TTC549 (cell line): Measurements from ENCODE around the gene KHK.

Source experiments
- FAIRE-seq: peaks from 2 replicates; lab custom pipeline; 2012; peaks lifted over from hg19 to GRCh38; lab: Jason Lieb, UNC

KHK gene

DNA sequence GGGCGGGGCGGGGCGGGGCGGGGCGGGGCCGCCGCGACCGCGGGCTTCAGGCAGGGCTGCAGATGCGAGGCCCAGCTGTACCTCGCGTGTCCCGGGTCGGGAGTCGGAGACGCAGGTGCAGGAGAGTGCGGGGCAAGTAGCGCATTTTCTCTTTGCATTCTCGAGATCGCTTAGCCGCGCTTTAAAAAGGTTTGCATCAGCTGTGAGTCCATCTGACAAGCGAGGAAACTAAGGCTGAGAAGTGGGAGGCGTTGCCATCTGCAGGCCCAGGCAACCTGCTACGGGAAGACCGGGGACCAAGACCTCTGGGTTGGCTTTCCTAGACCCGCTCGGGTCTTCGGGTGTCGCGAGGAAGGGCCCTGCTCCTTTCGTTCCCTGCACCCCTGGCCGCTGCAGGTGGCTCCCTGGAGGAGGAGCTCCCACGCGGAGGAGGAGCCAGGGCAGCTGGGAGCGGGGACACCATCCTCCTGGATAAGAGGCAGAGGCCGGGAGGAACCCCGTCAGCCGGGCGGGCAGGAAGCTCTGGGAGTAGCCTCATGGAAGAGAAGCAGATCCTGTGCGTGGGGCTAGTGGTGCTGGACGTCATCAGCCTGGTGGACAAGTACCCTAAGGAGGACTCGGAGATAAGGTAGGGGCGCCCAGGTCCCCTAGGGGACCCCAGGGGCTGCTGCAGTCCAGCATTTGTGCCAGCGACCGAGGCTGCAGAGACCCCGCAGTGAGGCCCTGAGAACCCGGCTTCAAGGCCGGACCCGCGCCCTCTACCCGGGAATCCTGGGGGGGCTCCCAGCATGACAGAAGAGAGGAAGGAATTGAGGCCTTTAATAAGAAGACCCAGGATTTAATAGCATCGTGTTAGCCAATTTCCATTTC lies at the start of gene KHK:
Gene KHK, plus strand, starts transcription at position 49 of the 870 bp plus-strand sequence. Its CDS starts 488 bp downstream, at position 537.
- no peak for FAIRE-seq

DNA sequence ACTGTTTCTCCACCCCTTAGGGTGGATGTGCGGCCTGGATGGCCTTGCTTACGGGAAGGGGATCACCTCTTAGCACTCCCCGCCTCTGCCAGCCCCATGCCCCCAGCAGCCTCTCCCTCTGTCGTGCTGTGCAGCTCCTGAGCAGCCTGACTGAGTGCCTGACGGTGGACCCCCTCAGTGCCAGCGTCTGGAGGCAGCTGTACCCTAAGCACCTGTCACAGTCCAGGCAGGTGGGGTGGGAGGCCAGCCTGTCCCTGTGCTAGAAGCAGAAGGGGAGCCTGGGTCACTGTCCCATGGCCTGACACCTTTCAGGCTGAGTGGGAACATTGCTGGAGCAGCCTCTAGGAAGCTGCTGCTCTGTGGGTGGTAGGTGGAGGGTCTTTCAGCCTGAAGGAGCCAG lies 48.6 kb upstream of the KHK start:
- FAIRE-seq = no peak

DNA sequence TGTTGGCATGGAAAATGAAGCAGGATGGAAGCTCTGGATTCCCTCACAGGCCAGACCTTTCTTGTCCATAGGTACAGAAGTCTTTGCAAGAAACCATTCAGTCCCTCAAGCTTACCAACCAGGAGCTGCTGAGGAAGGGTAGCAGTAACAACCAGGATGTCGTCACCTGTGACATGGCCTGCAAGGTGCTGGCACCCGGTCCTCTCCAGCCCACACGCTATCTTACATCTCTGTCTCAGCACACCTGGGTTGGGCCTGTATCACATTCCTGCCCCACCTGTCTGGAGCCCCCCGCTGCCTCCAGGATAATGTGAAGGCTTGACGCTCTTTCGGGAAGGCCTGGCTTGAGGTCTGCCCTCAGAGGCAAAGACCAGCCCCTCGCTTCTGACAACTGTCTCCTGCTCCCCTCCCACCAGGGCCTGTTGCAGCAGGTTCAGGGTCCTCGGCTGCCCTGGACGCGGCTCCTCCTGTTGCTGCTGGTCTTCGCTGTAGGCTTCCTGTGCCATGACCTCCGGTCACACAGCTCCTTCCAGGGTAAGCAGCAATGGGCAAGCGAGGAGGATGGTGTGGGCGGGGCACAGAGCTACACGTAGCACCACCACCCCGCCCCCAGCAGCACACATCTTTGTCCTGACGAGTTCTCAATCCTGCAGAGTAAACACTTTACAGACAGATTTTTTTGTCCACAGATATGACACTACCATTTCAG lies 47.8 kb upstream of the KHK start:
- no peak for FAIRE-seq

DNA sequence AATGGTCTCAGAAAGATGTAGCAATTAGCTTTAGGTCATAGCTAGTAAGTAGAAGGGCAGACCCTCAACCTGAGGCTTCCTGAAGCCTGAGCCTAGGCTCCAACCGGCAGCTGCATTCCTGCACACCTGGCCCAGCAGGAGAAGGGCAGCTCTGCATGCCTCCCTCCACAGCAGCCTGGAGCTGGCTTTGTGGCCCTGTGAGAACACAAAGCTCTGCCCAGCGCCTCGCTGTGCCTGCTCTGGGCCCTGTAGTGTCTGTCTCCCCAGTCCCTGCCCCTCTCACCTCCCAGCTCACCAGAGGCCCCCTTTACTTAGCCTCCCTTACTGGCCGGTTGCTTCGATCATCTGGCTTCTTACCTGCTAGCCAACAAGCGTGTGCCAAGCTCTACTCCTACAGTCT lies 47.1 kb upstream of the KHK start:
- no peak for FAIRE-seq

DNA sequence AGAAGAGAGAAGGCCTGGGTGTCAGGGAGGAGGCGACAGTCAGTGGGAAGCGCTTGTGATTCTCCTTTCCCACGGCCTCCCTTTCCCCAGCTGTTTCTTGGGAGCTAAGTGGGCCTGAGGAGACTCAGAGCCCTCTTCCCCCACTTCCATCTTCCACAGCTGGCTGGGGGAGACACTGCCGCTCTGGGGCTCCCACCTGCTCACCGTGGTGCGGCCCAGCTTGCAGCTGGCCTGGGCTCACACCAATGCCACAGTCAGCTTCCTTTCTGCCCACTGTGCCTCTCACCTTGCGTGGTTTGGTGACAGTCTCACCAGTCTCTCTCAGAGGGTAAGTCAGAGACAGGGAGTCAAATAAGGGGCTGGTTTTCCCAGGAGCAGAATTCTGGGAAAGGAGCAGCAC lies 46.7 kb upstream of the KHK start:
- FAIRE-seq = no peak

DNA sequence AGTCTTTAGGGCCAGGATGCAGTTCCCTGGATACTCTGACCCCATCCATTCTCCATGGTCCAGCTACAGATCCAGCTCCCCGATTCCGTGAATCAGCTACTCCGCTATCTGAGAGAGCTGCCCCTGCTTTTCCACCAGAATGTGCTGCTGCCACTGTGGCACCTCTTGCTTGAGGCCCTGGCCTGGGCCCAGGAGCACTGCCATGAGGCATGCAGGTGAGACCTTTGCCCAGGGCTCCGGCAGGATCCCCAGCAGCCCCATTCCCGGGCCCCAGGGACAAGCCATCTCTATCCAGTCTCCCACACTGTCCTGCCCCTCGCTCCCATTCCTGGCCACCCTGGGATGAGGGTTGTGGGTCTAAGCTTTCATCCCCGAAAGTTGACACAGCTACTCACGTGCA lies 46.3 kb upstream of the KHK start:
- no peak for FAIRE-seq

DNA sequence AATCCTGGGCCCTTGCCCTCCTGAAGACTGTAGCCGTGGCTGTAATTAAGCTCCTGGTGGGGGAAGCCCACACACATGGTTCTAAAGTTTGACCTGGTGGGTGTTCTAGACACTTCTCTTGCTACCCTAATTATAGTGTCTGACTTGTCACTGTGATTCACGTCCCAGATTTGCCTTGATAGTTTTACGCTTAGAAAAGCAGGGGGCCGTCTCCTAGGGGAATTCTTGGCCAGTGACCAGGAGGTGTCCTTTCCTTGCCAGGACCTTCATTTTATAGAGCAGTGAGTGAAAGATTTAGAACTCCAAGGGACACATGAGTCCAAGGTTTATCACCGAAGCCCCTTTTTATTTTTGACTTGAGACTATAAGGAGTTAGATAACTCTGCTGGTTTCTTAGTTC lies 44.8 kb upstream of the KHK start:
- FAIRE-seq = no peak

DNA sequence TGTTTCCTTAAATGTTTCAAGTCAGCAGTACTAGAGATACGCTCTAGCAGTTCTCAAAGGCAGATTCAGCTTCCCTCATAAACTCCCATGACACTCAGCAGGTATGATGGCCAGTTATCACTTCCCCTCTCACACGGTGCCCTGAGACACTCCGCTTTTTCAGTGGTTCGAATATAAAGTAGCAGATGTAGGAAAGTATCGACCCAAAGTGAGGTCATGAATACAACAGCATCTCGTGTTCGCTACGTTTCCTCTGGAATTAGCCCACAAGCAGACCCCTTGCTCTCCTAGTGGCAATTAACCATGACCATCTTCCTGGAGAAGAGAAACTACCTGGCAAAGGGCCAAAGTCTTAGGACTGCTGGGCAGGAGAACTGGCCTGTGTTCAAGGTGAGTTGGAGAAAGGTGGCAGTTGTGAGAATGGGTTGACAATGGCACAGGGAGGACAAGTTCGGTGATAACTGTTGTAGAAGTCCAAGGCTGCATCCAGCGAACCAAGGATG lies 44.4 kb upstream of the KHK start:
- FAIRE-seq = no peak

DNA sequence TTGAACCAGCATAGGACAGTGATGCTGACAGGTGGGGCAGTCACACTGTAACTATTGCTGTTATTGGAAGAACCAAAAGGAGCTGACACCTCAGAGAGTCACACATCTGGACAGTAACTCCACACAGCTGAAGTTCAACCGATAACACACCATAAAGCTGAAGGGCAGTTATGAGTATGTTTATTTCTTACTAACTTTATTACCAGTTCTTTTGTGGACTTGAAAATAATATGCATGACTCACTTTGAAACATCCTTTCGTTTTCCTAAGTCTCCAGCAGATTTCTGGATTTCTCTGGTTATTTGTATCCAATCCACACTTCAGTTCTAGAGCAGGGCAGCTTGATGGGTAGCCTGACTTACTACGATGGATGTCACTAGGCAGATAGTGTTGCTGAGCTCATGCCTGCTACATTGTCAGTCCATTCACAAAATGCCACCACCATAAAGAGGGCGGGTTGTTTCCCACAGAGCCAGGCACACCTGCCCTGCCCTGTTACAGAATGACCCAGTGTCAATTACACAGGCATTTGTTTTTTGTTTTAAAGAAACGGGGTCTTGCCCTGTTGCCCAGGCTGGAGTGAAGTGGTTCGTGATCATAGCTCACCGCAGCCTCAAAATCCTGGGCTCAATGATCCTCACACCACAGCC lies 43.5 kb upstream of the KHK start:
- no peak for FAIRE-seq

DNA sequence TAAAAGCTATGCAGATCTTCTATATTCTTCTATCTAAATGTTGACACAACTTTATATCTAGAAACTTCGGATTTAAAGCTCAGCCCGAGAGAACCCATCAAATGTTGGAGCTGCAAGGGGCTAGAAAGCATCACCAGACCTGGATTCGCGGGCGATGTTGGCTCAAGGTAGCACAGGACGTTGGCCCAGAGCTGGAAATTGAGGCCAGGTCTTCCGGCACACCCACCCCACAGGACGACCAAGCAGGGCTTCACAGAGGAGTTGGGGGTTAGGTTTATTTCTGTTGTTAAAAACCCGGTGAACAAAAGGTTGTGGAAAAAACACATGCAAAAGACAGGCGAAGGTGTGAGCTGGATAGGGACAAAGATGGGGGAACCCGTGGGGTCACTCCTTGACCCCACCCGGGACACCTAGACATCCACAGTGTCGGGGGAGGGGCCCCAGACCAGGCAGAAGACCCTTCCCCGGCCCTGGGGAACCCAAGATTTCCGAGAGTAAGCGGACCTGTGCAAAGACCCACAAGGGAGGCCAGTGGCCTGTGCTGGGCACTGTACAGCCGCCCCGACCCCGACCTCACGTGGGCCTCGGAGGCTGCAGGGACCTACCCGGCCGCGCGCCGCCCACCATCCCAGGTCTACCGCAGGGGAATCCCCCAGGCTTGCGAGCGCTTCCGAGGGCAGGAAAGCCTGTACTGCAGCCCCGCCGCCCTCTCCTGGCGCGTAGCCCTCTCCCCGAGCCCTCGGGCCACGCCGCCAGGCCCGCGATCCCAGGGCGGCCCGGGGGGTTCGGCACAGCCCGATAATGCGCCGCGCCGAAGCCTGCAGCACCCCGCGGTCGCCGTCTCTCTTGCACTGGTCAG lies 36.9 kb upstream of the KHK start:
- no peak for FAIRE-seq

DNA sequence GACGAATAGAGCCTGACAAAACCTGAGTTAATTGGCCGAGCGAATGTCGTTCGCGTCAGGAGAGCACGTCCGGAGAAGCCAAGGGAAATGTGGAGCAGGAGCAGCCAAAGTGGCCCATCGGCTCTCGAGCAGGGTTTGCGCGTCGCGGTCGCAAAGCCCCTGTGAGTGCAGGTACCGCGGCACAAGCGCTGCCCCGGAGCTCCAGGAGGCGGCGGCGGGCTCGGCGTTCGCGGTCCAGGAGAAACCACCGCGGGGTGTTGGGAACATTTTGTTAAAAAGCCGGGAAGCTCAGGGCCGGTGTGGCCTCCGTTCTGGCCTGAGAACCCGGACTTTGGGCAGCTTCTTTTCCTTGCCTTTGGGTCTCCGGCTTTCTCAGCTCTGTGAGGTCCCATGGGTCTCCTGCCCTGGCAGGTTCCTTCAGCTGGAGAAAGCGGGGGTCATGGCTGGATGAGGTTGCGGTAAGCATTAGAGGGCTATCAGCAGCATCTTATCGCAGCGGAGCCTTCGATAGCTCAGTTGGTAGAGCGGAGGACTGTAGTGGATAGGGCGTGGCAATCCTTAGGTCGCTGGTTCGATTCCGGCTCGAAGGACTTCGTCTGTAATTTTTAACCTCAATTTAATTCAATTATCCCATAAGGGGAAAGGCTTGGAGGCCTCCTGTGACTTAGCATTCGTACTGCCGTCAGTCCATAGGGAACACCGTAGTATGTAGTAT lies 36.1 kb upstream of the KHK start:
- FAIRE-seq = peak; percentile 95

DNA sequence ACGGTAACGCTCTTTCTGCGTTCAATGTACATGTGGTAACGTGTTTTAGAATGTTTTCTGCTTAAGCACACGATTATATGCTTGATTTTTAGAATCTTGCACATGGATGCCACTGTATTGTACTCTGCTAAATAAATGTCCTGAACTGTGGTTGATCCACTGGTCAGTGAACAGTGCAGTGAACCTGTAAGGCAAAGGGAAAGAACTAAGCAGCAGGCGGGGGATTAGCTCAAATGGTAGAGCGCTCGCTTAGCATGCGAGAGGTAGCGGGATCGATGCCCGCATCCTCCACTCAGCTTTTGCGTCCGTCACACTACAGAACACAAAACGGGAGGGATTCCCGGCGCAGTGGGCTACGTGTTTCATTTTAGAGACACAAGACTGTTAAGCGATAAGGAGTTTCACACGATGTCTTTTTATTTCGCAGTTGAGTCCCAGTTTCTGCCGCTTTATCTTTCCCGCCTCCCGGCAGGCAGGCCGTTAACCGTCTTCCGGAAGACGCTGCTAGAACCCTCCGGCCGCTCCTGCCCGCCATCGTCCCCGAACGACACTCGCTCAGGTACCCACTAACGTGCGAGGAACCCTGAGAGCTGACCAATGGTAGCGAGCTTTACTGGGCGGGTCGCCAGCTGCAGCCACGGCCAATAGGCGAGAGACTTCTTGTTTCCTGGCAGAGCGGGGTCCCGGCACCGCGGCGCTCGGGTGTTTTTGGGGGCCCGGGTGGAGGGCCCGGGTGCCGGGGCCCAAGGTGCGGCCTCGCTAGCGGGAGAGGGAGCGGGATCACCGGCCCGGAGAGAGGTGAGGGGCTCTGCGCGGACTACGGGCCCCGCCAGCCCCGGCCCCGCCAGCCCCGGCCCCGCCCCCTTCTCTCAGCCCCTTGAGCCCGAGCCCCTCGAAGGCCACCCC lies 35.3 kb upstream of the KHK start, which contains the start of gene AGBL5:
Gene AGBL5, plus strand, starts transcription at position 673 of the 906 bp plus-strand sequence. CDS start 1,291 bp downstream, outside the sequence.
- FAIRE-seq = peak; percentile 20

DNA sequence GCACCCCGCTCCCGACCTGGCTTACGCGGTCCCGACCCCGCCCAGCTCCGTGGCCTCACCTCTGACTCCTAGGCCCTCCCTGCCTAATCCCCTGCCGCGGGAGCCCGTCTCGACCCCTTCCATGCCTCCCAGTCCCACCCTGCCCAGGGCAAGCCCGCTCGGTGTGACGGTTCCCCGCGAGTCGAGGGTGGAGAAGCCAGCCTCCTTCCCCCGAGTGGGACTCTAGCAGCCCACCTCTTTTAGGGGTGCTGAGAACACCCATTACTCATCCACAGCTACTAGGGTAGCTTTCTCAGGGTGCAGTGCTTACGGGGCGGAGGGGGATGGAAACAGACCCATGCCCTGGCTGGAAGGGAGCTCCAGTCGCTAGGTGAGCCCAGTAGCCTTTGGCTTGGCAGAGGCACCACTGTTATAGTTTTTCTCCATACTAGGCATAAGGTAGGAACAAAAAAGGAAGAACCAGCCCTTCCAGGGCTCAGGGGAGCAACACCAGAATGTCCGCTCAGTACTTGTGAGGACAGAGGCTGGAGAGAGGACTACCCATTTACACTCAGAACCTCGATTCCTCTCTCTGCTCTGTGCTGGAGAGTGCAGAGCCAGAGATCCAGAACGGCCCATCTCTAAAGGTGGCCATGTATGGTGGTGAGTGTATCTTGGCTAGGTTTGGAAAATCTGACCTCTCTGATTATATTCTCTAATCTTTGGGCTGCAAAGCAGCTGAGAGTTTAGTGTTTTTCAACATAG lies 34.5 kb upstream of the KHK start:
- no peak for FAIRE-seq

DNA sequence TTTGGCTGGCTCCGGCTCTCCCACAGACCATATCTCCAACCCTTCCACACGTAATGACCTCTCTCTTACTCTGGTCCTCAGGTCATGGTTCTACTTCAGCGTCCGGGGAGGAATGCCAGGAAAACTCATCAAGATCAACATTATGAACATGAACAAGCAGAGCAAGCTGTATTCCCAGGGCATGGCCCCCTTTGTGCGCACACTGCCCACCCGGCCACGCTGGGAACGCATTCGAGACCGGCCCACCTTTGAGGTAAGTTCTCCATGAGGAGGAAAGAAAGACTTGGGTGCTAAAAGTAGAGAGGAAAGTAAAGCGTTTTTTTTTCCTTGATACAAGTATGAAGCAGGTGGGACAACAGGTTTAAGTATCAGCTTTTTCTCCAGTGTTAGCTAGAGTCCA lies 33.3 kb upstream of the KHK start:
- FAIRE-seq = no peak

DNA sequence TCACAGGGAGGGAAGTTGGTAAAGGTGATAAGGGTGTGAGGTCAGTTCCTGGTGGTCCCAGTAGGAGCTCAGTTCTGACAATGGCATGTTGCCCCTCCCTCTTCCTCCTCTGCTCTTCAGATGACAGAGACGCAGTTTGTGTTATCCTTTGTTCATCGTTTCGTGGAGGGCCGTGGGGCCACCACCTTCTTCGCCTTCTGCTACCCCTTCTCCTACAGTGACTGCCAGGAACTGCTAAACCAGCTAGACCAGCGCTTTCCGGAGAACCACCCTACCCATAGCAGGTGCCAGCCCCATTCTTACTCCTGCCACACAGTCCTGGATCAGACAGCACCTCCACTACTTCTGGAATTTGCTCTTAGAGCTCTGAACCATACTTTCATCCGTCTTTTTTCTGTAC lies 32.8 kb upstream of the KHK start:
- no peak for FAIRE-seq

DNA sequence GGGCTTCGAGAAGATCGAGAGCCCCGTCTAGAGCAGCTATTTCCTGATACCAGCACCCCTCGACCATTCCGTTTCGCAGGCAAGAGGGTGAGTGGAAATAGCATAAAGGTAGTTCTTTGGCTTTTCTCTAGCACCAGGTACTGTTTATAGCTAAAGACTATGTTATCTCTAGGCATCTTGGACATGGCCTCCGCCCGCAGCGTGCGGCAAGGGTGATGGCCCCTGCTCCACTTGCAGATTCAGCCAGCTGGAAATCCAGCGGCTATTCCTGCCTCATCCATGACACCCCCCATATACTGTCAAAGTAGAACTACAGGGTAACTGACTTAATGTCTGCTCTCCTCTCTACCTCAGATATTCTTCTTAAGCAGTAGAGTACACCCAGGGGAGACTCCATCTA lies 31.9 kb upstream of the KHK start:
- no peak for FAIRE-seq

DNA sequence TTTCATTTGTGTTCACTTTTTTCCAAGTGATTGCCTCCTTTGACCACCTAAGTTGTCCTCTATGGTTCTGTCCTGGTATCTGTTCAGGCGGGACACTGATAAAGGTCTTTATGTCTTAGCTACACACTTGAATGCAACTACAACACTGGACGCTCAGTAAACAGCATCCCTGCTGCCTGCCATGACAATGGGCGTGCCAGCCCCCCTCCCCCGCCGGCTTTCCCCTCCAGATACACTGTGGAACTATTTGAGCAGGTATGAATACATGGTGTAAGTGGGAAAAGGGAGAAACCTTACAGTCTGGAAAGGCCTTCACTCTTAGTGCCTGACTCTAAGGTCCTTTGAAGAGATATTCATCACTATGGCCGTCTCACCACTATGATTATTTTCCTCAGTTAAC lies 29.4 kb upstream of the KHK start:
- no peak for FAIRE-seq

DNA sequence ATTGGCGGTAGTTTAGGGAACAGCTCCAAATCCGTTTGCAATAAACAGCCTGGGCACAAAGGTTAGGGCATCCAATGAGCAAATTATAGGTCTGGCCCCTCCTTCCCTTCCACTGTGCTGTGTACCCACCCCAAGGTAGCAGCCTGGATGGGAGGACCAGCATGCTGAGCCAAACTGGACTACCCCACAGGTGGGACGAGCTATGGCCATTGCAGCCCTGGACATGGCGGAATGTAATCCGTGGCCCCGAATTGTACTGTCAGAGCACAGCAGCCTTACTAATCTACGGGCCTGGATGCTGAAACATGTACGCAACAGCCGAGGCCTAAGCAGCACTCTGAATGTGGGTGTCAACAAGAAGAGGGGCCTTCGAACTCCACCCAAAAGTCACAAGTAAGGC lies 28.4 kb upstream of the KHK start:
- no peak for FAIRE-seq

DNA sequence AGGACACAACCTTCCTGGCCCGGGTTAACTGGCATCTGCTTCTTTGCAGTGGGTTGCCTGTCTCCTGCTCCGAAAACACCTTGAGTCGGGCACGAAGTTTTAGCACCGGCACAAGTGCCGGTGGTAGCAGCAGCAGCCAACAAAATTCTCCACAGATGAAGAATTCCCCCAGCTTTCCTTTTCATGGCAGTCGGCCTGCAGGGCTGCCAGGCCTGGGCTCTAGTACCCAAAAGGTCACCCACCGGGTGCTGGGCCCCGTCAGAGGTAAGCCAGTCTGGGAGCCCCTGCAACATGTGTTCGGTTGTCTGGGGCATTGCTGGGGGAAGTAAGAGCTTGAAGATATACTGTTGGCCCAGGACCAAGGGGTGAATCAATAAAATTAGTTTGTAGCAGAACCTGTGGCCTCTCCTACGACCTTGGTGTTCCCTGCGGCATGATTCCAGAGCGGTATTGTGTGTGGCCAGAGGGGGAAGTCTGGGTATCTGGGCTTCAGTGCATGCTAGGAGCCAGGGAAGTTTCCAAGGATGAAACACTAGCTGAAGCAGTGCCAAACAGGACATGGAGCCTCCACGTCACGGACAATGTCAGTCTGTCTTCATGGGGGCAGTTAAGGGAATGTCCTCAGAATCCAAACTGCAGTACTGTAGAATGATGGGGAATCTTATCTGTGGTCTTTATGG lies 27.3 kb upstream of the KHK start:
- no peak for FAIRE-seq
